CD14-positive monocyte (primary cell): ENCODE results near the gene TTLL11. TPM values are rescaled to one million over a fixed set of nuclear protein-coding genes. Genes with fewer than 3 reads are reported as not detected.

Experiments
- DNase-seq, 3 donors: peaks; one replicate each; pipeline ENCODE4 v3.0.0-alpha.2; 2011 to 2022
- H2AFZ ChIP-seq: 2 replicates; pipeline ENCODE4 v1.6.0; 2012; ENCODE audit warnings: mild to moderate bottlenecking, low read depth, low read length, inconsistent platforms; ENCODE audit not compliant: insufficient read depth, poor library complexity, severe bottlenecking
- H3K27ac ChIP-seq, 2 donors: 1 replicate in 1 of 2; 2 replicates in 1 of 2; pipeline ENCODE4 v1.5.1; 2012 to 2013; ENCODE audit warnings: low read length in 2 of 2, control low read depth in 1 of 2, inconsistent platforms in 1 of 2, low read depth in 1 of 2, mild to moderate bottlenecking in 1 of 2
- H3K27me3 ChIP-seq, 2 donors: one replicate each; pipeline versions ENCODE4 v1.6.0 to v1.6.1; 2011 to 2013; ENCODE audit warnings: low read length in 2 of 2; ENCODE audit not compliant: control insufficient read depth in 2 of 2, insufficient read depth in 2 of 2
- H3K36me3 ChIP-seq, 2 donors: replicated peaks in 1 of 2; 1 replicate in 1 of 2; 2 replicates in 1 of 2; pipeline versions ENCODE4 v1.5.1 to v1.6.1; 2012 to 2013; ENCODE audit warnings: low read length in 2 of 2, control low read depth in 1 of 2, inconsistent platforms in 1 of 2, mild to moderate bottlenecking in 1 of 2; ENCODE audit not compliant: insufficient read depth in 2 of 2, control insufficient read depth in 1 of 2
- H3K4me1 ChIP-seq, 2 donors: 1 replicate in 1 of 2; 2 replicates in 1 of 2; pipeline versions ENCODE4 v1.5.1 to v1.6.1; 2012 to 2013; ENCODE audit warnings: low read length in 2 of 2, control low read depth in 1 of 2, inconsistent platforms in 1 of 2, mild to moderate bottlenecking in 1 of 2, moderate library complexity in 1 of 2; ENCODE audit not compliant: insufficient read depth in 2 of 2, control insufficient read depth in 1 of 2
- H3K4me2 ChIP-seq: replicated peaks from 2 replicates; pipeline ENCODE3; 2012; ENCODE audit warnings: low read length, moderate library complexity, mild to moderate bottlenecking; ENCODE audit not compliant: poor library complexity, severe bottlenecking; ENCODE audit errors: extremely low read depth
- H3K4me3 ChIP-seq, 3 experiments: fragments of 200-600 bp in 1 of 3; sonication (generic) in 1 of 3; replicated peaks in 1 of 3; 1 replicate in 2 of 3; 2 replicates in 1 of 3; pipeline ENCODE4 v1.5.1; 2011 to 2013; ENCODE audit warnings: low read length in 3 of 3, mild to moderate bottlenecking in 3 of 3, control low read depth in 2 of 3, low read depth in 2 of 3, inconsistent platforms in 1 of 3, moderate library complexity in 1 of 3
- H3K79me2 ChIP-seq: 2 replicates; pipeline ENCODE4 v1.6.0; 2012; ENCODE audit warnings: mild to moderate bottlenecking, control low read depth, inconsistent platforms, low read length, moderate library complexity; ENCODE audit not compliant: insufficient read depth
- H3K9ac ChIP-seq: 2 replicates; pipeline ENCODE4 v1.6.0; 2017; ENCODE audit warnings: low read length, mild to moderate bottlenecking; ENCODE audit not compliant: insufficient read depth, poor library complexity, severe bottlenecking
- H3K9me3 ChIP-seq, 2 donors: replicated peaks in 1 of 2; 1 replicate in 1 of 2; 2 replicates in 1 of 2; pipeline versions ENCODE4 v1.5.1 to v1.6.1; 2012 to 2013; ENCODE audit warnings: low read length in 2 of 2, control low read depth in 1 of 2; ENCODE audit not compliant: control insufficient read depth in 1 of 2, insufficient read depth in 1 of 2
- H4K20me1 ChIP-seq: 2 replicates; pipeline ENCODE4 v1.6.0; 2012; ENCODE audit warnings: mild to moderate bottlenecking, low read length, control low read depth, moderate library complexity; ENCODE audit not compliant: insufficient read depth
- H3K27ac Mint-ChIP-seq, 7 donors: one replicate each; pipeline ENCODE4 v1.8.0; 2020; ENCODE audit warnings: mild to moderate bottlenecking in 7 of 7, mixed read lengths in 7 of 7, moderate library complexity in 6 of 7, inconsistent platforms in 2 of 7
- H3K27me3 Mint-ChIP-seq, 3 donors: one replicate each; pipeline ENCODE4 v1.8.0; 2021 to 2022; ENCODE audit warnings: low read depth in 3 of 3, mild to moderate bottlenecking in 3 of 3, mixed read lengths in 3 of 3, moderate library complexity in 3 of 3, inconsistent platforms in 1 of 3
- H3K36me3 Mint-ChIP-seq, 2 donors: one replicate each; pipeline ENCODE4 v1.8.0; 2020; ENCODE audit warnings: mixed read lengths in 2 of 2, inconsistent platforms in 1 of 2, mild to moderate bottlenecking in 1 of 2
- H3K4me1 Mint-ChIP-seq: one replicate; pipeline ENCODE4 v1.8.0; 2020; ENCODE audit warnings: mild to moderate bottlenecking, mixed read lengths
- H3K4me3 Mint-ChIP-seq, 2 donors: one replicate each; pipeline ENCODE4 v1.8.0; 2020; ENCODE audit warnings: mild to moderate bottlenecking in 2 of 2, mixed read lengths in 2 of 2, moderate library complexity in 1 of 2
- H3K9me3 Mint-ChIP-seq, 7 donors: one replicate each; pipeline ENCODE4 v1.8.0; 2020 to 2022; ENCODE audit warnings: mixed read lengths in 7 of 7, mild to moderate bottlenecking in 6 of 7, moderate library complexity in 6 of 7, inconsistent platforms in 2 of 7
- WGBS: methylation state at CpG from one replicate; pipeline ENCODE4 v1.1.5; 2013; ENCODE audit warnings: missing lambda C conversion rate; ENCODE audit not compliant: insufficient coverage; 5-methylcytosine and 5-hydroxymethylcytosine counted together
- intact Hi-C, 2 donors: fragments of 100-400 bp; cut with micrococcal nuclease; formaldehyde crosslinking; loops; one replicate each; pipeline versions ENCODE4 v1.15.0 to v1.15.1; 2023
- polyA plus RNA-seq, 3 donors: library from polyadenylated mRNA; depleted of rRNA in 1 of 3; unstranded in 2 of 3; stranded (reverse) in 1 of 3; fragments of 300-500 nt in 2 of 3; fragments of >200 nt in 1 of 3; fragmentation: Illumina TruSeq in 2 of 3; gene quantifications; 1 replicate in 2 of 3; 2 replicates in 1 of 3; pipeline ENCODE4 v1.2.3, GENCODE V29; 2012 to 2021
- TF ChIP-seq, protein P1 (sequence below): fragments of 200-600 bp; IDR thresholded peaks from one replicate; pipeline ENCODE4 v1.8.0; 2022; ENCODE audit warnings: antibody characterized with exemption, mild to moderate bottlenecking

The TTLL11 gene
- polyA plus RNA-seq, 3 donors, result 2.9 to 3.5 (median 3.1) TPM

DNA sequence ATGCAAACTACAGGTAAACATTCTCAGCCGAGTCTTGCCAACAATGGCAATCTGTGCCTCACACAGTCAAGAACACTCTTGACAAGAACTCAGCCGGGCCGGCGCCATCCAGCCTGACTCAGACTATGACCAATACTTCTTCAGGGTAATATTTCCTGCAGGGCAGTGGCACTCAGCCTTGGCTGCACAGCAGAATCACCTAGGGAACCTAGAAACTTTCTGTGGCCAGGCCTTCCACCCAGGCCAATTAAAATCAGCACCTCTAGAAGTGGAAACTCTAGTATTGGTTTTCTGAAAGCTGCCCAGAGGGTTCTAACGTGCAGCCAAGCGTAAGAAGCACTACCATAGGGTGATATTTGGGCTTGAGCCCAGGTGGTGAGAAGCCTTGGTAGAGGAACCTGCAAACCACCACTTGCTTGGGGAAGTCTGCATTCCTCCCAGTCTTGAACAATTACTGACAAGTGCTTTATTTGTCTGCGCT lies 120.6 kb downstream of the TTLL11 start:
- no peak overlapping the region for H3K4me3 Mint-ChIP-seq
- H3K4me3 ChIP-seq, result no peak overlapping the region
- no peaks in the 10 kb centered on the region for H3K4me1 ChIP-seq
- no peaks in the 10 kb centered on the region for H3K27me3 ChIP-seq
- H3K27ac ChIP-seq, result no peak overlapping the region
- H3K4me1 Mint-ChIP-seq, result no peaks in the 10 kb centered on the region
- DNase-seq, result no peak
- no peaks in the 10 kb centered on the region for H3K9me3 ChIP-seq
- no peaks in the 10 kb centered on the region for H4K20me1 ChIP-seq
- H3K36me3 Mint-ChIP-seq, result no peaks in the 10 kb centered on the region
- H3K9me3 Mint-ChIP-seq, result peaks cover 0 to 2% (median 0%) of the 10 kb centered on the region in 7 donors
- no peaks in the 10 kb centered on the region for H3K36me3 ChIP-seq
- no peak overlapping the region for H3K4me2 ChIP-seq
- no peak overlapping the region for H3K9ac ChIP-seq
- 97% methylated on average over 6 of the region's 7 CpGs for WGBS
- intact Hi-C loops, result no loop called here
- H2AFZ ChIP-seq, result no peak overlapping the region
- no peaks in the 10 kb centered on the region for H3K79me2 ChIP-seq
- TF ChIP-seq, protein P1, sequence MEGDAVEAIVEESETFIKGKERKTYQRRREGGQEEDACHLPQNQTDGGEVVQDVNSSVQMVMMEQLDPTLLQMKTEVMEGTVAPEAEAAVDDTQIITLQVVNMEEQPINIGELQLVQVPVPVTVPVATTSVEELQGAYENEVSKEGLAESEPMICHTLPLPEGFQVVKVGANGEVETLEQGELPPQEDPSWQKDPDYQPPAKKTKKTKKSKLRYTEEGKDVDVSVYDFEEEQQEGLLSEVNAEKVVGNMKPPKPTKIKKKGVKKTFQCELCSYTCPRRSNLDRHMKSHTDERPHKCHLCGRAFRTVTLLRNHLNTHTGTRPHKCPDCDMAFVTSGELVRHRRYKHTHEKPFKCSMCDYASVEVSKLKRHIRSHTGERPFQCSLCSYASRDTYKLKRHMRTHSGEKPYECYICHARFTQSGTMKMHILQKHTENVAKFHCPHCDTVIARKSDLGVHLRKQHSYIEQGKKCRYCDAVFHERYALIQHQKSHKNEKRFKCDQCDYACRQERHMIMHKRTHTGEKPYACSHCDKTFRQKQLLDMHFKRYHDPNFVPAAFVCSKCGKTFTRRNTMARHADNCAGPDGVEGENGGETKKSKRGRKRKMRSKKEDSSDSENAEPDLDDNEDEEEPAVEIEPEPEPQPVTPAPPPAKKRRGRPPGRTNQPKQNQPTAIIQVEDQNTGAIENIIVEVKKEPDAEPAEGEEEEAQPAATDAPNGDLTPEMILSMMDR, result no peak
- peaks cover 0 to 2% (median 0%) of the 10 kb centered on the region in 3 donors for H3K27me3 Mint-ChIP-seq
- no peak overlapping the region for H3K27ac Mint-ChIP-seq

DNA sequence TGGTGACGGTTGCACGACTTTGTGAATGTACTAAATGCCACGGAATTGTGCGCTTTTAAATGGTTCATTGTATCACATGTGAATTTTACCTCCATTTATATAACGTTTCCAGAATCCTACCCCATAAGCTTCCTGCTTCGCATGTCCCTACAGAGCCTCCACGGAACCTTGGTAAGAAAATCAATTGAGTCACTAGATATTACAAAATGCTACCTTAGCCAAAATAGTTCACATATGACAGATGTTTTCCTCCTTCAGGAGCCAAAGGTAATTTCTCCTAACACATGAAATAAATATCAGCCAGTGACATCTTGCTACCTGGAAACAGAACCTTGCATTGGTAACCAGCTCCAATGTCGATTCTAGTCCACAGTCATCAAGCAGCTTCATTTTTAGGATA lies 125.1 kb downstream of the TTLL11 start:
- Histone ChIP-seq H3K4me1 (no peaks in the 10 kb centered on the region), H3K36me3 (no peaks in the 10 kb centered on the region), H3K79me2 (no peaks in the 10 kb centered on the region), H3K4me2 (no peak overlapping the region), H3K27ac (no peak overlapping the region), H3K27me3 (no peaks in the 10 kb centered on the region), H3K4me3 (no peak overlapping the region), H4K20me1 (no peaks in the 10 kb centered on the region), H3K9ac (no peak overlapping the region), H3K9me3 (no peaks in the 10 kb centered on the region), H2AFZ (no peak overlapping the region)
- WGBS, result 95% methylated on average over 6 of the region's 8 CpGs
- peaks cover 0 to 4% (median 0%) of the 10 kb centered on the region in 3 donors for H3K27me3 Mint-ChIP-seq
- peaks cover 0 to 2% (median 0%) of the 10 kb centered on the region in 7 donors for H3K9me3 Mint-ChIP-seq
- no peak overlapping the region for H3K4me3 Mint-ChIP-seq
- no peak overlapping the region for H3K27ac Mint-ChIP-seq
- no peaks in the 10 kb centered on the region for H3K4me1 Mint-ChIP-seq
- intact Hi-C loops, result no loop called here
- TF ChIP-seq, protein P1, result no peak
- H3K36me3 Mint-ChIP-seq, result no peaks in the 10 kb centered on the region
- DNase-seq, result no peak
